ENCODE data around the gene ADGRD2. TPM values are rescaled to one million over a fixed set of nuclear protein-coding genes. Genes with fewer than 3 reads are reported as not detected.

The ADGRD2 gene
- total RNA-seq, 1 experiment from 2014 or later = not detected

- H3K9ac ChIP-seq (ENCODE audit: low read length) = no peak overlapping the region
- H2AFZ ChIP-seq (ENCODE audit: low read depth, low read length, poor library complexity, severe bottlenecking) = no peak overlapping the region
- intact Hi-C loops (cut with micrococcal nuclease) = no loop called here
- no peaks in the 10 kb centered on the region for H3K9me3 ChIP-seq (ENCODE audit: control insufficient read depth in 1 of 2, insufficient read depth in 1 of 2, low read depth in 1 of 2, low read length in 2 of 2)
- H3K79me2 ChIP-seq (ENCODE audit: insufficient read depth, low read length) = no peaks in the 10 kb centered on the region
- no peaks in the 10 kb centered on the region for H3K27me3 ChIP-seq (ENCODE audit: insufficient read depth, low read length)
- ATAC-seq (no peak), DNase-seq (ENCODE audit: low read depth, low spot score) (no peak)
- RAD21 ChIA-PET (ENCODE audit: low non-redundant PET in 1 of 2, low total read pairs in 2 of 2, uncharacterized antibody in 2 of 2, unreplicated experiment in 2 of 2) = no interaction called here
- no peaks in the 10 kb centered on the region for H4K20me1 ChIP-seq (ENCODE audit: insufficient read depth)
- no peaks in the 10 kb centered on the region for H3K9me2 ChIP-seq (ENCODE audit: insufficient read depth)
- H3K4me2 ChIP-seq (ENCODE audit: low read length) = no peak overlapping the region
- H3K4me3 ChIP-seq (replicated peaks in 1 of 2; ENCODE audit: low read depth in 1 of 2, low read length in 2 of 2) = no peak overlapping the region
- no TSS peak for BruUV-seq (replicated peaks)
- H3K4me1 ChIP-seq (ENCODE audit: control insufficient read depth in 1 of 2, insufficient read depth in 2 of 2, low read length in 2 of 2) = no peaks in the 10 kb centered on the region
- POLR2A ChIA-PET = no interaction called here
- CTCF ChIA-PET = no interaction called here
- no peak for TF ChIP-seq RAD21 (IDR thresholded peaks at IDR 0.05; ENCODE audit: low read depth)
- no peak for TF ChIP-seq ATF3 (IDR thresholded peaks at IDR 0.05)
- TF ChIP-seq SP1 (IDR thresholded peaks at IDR 0.05; ENCODE audit: low read depth) = no peak
- no peak for TF ChIP-seq POLR2AphosphoS5 (IDR thresholded peaks at IDR 0.05; ENCODE audit: low read depth, low read length)
- TF ChIP-seq JUND (IDR thresholded peaks at IDR 0.05) = no peak
- no peak for TF ChIP-seq CTCF (IDR thresholded peaks at IDR 0.05 in 2 of 3, conservative IDR thresholded peaks at IDR 0.05 in 1 of 3; ENCODE audit: borderline replicate concordance in 1 of 3, insufficient read depth in 1 of 3, low read depth in 2 of 3, low read length in 2 of 3)
- TF ChIP-seq EZH2phosphoT487 (IDR thresholded peaks at IDR 0.05; ENCODE audit: borderline replicate concordance) = no peak
- TF ChIP-seq TCF7L2 (IDR thresholded peaks at IDR 0.05; ENCODE audit: borderline replicate concordance, extremely low read depth, insufficient read depth, insufficient read length) = no peak
- no peak for TF ChIP-seq POLR2A (IDR thresholded peaks at IDR 0.05; ENCODE audit: borderline replicate concordance, extremely low read depth, insufficient read depth, insufficient read length)
- no peak for TF ChIP-seq SRF (IDR thresholded peaks at IDR 0.05; ENCODE audit: low read depth)
- no peak for TF ChIP-seq CEBPB (IDR thresholded peaks at IDR 0.05; ENCODE audit: low read depth)
- TF ChIP-seq SIN3A (IDR thresholded peaks at IDR 0.05; ENCODE audit: low read depth) = no peak
- TF ChIP-seq ELF1 (IDR thresholded peaks at IDR 0.05; ENCODE audit: borderline replicate concordance, low read depth) = no peak
- TF ChIP-seq EZH2 (IDR thresholded peaks at IDR 0.05) = no peak
- no peaks in the 10 kb centered on the region for H3K36me3 ChIP-seq (ENCODE audit: control insufficient read depth in 1 of 2, insufficient read depth in 2 of 2, low read length in 2 of 2)
- H3K27ac ChIP-seq (ENCODE audit: low read depth, low read length) = no peak overlapping the region
Measured at GRCh38 chr9:124497441-124497840, 47.2 kb downstream of the ADGRD2 start.

All from HCT116 (cell line).